Right atrium auricular region (tissue), 2 donors: Measurements from ENCODE around the gene ZEB1. TPM values are rescaled to one million over a fixed set of nuclear protein-coding genes. Genes with fewer than 3 reads are reported as not detected.

Experiments
- DNase-seq: peaks from one replicate; pipeline ENCODE4 v3.0.0-alpha.2; 2019; ENCODE audit warnings: low spot score
- H3K27ac ChIP-seq, 2 donors: fragments of 200-600 bp; sonication (generic); 1 replicate in 1 of 2; 2 replicates in 1 of 2; pipeline ENCODE4 v1.5.1; 2016 to 2019
- H3K27me3 ChIP-seq, 2 donors: fragments of 200-600 bp; sonication (generic); one replicate each; pipeline versions ENCODE4 v1.5.1 to v1.6.0; 2017 to 2019
- H3K36me3 ChIP-seq: fragments of 200-600 bp; sonication (generic); one replicate; pipeline ENCODE4 v1.5.1; 2016
- H3K4me1 ChIP-seq, 2 donors: fragments of 200-600 bp; sonication (generic); one replicate each; pipeline versions ENCODE4 v1.5.1 to v1.6.0; 2017 to 2019
- H3K4me3 ChIP-seq, 2 donors: fragments of 200-600 bp; sonication (generic); 1 replicate in 1 of 2; 2 replicates in 1 of 2; pipeline ENCODE4 v1.5.1; 2017 to 2019; ENCODE audit warnings: mild to moderate bottlenecking in 1 of 2, moderate library complexity in 1 of 2
- H3K9me3 ChIP-seq, 2 donors: fragments of 200-600 bp; sonication (generic); one replicate each; pipeline ENCODE4 v1.5.1; 2019
- total RNA-seq, 2 donors: library from RNA; depleted of rRNA; stranded (reverse); fragments of >200 nt; gene quantifications; one replicate each; pipeline ENCODE4 v1.1.0, GENCODE V29; 2016
- TF ChIP-seq, protein P1 (sequence below), 2 donors: fragments of 200-600 bp; sonication (generic); IDR thresholded peaks; one replicate each; pipeline ENCODE4 v1.5.1; 2019; ENCODE audit warnings: antibody characterized with exemption in 2 of 2

The ZEB1 gene
- total RNA-seq, 2 donors from 2014 or later: 52.9 to 60.8 TPM

DNA sequence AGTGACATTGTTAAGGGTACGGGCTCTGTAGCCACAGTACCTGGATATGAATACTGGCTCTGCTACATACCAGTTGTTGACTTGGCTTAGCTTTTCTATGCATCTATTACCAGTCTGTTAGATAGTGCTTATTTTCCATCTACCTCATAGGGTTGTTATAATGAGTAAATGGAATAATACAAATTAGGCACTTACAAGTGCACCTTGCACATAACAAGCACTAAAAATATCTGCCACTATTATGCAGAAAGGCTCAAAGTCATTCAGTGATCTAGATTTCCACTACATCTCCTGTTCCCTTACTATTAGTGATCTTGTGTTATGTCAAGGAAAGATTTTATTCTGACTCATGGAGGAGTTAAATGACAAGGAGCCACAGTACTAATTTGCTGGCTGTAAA, 27.9 kb upstream of the ZEB1 start:
- Histone ChIP-seq H3K27ac (no peak overlapping the region), H3K9me3 (no peaks in the 10 kb centered on the region)
- TF ChIP-seq, protein P1, sequence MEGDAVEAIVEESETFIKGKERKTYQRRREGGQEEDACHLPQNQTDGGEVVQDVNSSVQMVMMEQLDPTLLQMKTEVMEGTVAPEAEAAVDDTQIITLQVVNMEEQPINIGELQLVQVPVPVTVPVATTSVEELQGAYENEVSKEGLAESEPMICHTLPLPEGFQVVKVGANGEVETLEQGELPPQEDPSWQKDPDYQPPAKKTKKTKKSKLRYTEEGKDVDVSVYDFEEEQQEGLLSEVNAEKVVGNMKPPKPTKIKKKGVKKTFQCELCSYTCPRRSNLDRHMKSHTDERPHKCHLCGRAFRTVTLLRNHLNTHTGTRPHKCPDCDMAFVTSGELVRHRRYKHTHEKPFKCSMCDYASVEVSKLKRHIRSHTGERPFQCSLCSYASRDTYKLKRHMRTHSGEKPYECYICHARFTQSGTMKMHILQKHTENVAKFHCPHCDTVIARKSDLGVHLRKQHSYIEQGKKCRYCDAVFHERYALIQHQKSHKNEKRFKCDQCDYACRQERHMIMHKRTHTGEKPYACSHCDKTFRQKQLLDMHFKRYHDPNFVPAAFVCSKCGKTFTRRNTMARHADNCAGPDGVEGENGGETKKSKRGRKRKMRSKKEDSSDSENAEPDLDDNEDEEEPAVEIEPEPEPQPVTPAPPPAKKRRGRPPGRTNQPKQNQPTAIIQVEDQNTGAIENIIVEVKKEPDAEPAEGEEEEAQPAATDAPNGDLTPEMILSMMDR (IDR thresholded peaks at IDR 0.05): no peak

DNA sequence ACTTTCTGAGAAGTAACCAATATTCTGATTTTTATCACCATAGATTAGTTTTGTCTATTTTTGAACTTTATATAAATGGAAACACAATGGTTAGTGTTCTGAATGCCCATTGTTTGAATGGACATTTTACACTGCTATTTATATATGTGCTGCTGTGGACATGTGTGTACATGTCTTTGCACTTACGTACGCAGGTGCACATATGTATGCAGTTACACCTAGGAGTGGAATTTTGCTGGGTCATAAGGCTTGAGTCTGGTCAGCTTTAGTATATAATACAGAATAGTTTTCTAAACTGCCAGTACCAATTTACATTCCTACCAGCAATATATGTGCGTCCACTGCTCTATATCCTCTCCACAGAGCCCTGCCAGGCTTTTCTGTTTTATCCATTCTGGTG, 24.5 kb upstream of the ZEB1 start:
- Histone ChIP-seq H3K4me3 (no peak overlapping the region), H3K4me1 (peaks cover 0 to 4% of the 10 kb centered on the region in 2 donors), H3K27ac (no peak overlapping the region), H3K27me3 (no peaks in the 10 kb centered on the region), H3K36me3 (no peaks in the 10 kb centered on the region), H3K9me3 (no peaks in the 10 kb centered on the region)
- TF ChIP-seq, protein P1 (IDR thresholded peaks at IDR 0.05): no peak
- DNase-seq: no peak

More for the DNA sequence above, 27.9 kb upstream of the ZEB1 start:
- Histone ChIP-seq H3K27me3 (no peaks in the 10 kb centered on the region), H3K4me3 (no peak overlapping the region), H3K36me3 (no peaks in the 10 kb centered on the region), H3K4me1 (no peaks in the 10 kb centered on the region)
- DNase-seq: no peak

DNA sequence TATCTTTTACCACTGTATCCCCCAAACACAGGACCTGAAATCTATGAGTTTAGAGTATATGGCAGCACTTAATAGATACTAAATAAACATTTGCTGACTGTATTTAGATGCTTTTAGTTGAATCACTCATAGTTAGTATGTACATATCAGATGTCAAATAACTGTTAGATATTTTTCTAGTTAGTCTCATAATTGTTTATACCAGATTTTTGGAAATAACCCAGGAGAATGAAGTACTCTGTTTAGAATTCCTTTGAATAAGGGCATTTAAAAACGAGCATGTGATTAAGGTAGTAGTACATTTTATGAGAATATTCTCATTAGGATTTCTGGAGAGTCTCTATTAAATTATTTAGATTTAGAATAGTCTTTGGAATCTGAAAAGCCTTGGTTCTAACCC, 22.3 kb upstream of the ZEB1 start:
- H3K4me3 ChIP-seq: no peak overlapping the region
- no peak for DNase-seq
- H3K27me3 ChIP-seq: no peaks in the 10 kb centered on the region
- no peak overlapping the region for H3K27ac ChIP-seq
- no peaks in the 10 kb centered on the region for H3K36me3 ChIP-seq
- H3K4me1 ChIP-seq: peaks cover 0 to 4% of the 10 kb centered on the region in 2 donors
- no peaks in the 10 kb centered on the region for H3K9me3 ChIP-seq
- TF ChIP-seq, protein P1 (IDR thresholded peaks at IDR 0.05): no peak

DNA sequence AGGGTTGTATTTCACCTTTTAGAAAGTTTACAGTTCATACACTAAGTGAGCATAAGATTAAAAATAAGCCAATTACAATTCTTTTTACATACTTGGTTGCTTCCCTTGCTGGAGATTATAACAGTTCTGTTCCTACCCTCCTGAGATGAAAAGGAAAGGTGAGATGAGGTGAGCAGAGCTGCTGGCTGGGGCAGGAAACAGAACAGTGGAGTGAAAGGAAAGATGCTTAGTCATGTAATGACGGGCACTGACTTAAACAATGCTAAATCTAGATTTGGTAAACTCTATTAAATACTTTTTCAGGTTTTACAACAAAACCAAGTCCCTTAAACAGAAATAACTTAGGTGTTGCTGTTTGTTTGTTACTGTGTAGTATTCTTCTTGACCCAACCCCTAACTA, 19.9 kb upstream of the ZEB1 start:
- Histone ChIP-seq H3K36me3 (no peaks in the 10 kb centered on the region), H3K27me3 (no peaks in the 10 kb centered on the region), H3K4me3 (no peak overlapping the region), H3K27ac (no peak overlapping the region), H3K9me3 (no peaks in the 10 kb centered on the region), H3K4me1 (peaks cover 0 to 4% of the 10 kb centered on the region in 2 donors)
- DNase-seq: no peak
- TF ChIP-seq, protein P1 (IDR thresholded peaks at IDR 0.05): no peak

DNA sequence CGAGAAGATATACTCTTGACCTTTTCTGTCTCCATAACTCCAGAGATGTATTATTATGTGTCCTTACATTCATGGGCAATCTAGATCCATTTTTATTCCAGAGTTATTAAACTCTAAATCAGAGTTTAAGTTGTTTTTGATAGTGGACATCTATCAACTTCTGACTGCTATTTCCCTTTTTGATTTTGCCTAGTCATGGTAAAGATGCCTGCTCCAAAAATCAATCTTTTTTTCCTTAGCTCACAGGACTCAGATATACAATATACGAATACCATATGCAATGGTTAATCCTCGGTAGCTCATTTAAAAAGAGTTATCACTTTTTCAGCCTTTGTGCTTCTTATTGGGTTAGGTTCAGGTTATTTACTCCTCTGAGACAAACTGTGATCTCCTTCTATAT, 15.8 kb upstream of the ZEB1 start:
- H3K9me3 ChIP-seq: no peaks in the 10 kb centered on the region
- no peak overlapping the region for H3K4me3 ChIP-seq
- H3K4me1 ChIP-seq: peaks cover 0 to 4% of the 10 kb centered on the region in 2 donors
- no peak overlapping the region for H3K27ac ChIP-seq
- H3K36me3 ChIP-seq: no peaks in the 10 kb centered on the region
- no peaks in the 10 kb centered on the region for H3K27me3 ChIP-seq
- DNase-seq: no peak
- TF ChIP-seq, protein P1 (IDR thresholded peaks at IDR 0.05): no peak

DNA sequence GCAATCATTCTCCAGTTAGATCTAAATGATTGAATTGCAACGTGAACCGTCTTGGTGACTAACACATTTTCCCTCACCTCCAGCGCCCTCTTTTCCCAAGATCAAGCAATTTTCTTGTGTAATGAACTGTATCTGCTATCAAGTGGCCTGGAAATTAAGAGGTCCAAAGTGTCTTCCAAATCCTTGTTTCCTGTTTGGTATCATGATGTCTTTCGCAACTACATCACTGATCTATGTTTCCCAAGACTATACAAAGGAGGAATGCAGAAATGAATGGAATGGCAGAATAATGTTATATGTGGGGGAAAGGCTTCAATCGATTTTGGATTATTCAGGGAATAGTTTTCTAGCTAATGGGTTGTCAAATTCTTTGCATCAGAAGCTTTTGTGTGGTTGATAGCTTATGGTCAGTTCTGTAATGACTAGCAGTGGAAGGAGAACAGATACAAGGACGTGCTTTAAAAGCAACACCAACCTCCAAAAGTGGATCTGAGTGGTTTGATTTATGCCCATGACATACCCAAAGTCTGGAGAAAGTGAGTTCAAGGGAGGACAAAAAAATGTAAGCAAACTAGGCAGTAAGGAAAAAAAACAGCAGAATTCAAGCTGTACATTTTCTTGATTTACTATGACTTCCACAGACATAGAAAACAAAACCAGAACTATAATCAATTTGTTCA, 14.6 kb upstream of the ZEB1 start:
- Histone ChIP-seq H3K4me1 (peaks cover 0 to under 1% of the 10 kb centered on the region in 2 donors), H3K27me3 (no peaks in the 10 kb centered on the region), H3K36me3 (no peaks in the 10 kb centered on the region), H3K4me3 (no peak overlapping the region), H3K27ac (no peak overlapping the region), H3K9me3 (no peaks in the 10 kb centered on the region)
- TF ChIP-seq, protein P1 (IDR thresholded peaks at IDR 0.05): no peak
- no peak for DNase-seq
